ENCODE measurements around the gene SPTY2D1. TPM values are rescaled to one million over a fixed set of nuclear protein-coding genes. Genes with fewer than 3 reads are reported as not detected.

Gene SPTY2D1
- total and polyA plus RNA-seq, 4 donors = 3.0 to 11.8 (median 7.3) TPM

DNA sequence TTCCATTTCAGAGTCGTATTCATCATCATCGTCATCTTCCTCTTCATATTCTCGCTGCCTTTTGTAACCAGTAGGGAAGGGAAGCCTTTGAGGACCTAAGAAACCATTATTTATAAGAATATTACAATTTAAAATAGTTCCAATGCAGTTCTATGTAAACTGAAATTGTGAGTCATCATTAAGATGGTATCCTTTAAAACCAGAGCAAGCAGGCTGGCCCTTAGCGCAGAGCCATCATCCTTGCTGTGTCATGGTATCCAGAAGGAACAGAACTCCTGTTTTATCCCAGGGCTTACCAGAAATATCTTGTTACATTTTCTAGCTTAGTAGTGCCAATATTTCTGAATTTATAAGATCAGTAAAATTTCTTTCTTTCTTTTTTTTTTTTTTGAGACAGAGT, 21.7 kb downstream of the SPTY2D1 start:
- Histone ChIP-seq H3K9ac (ENCODE audit: low read depth in 1 of 2, low read length in 2 of 2) (no peak overlapping the region), H3K27me3 (ENCODE audit: control insufficient read depth in 4 of 4, insufficient read depth in 4 of 4, low read length in 3 of 4) (no peaks in the 10 kb centered on the region), H3K27ac (ENCODE audit: low read depth in 1 of 2, low read length in 2 of 2) (no peak overlapping the region), H3K9me3 (ENCODE audit: control insufficient read depth in 4 of 4, low read length in 3 of 4) (no peaks in the 10 kb centered on the region), H3K36me3 (ENCODE audit: control insufficient read depth in 4 of 4, insufficient read depth in 3 of 4, low read depth in 1 of 4, low read length in 3 of 4) (peaks cover 13 to 61% (median 32%) of the 10 kb centered on the region in 4 donors), H3K4me1 (ENCODE audit: control insufficient read depth in 4 of 4, insufficient read depth in 4 of 4, low read length in 3 of 4) (peaks cover 0 to 2% (median 0%) of the 10 kb centered on the region in 4 donors), H3K4me3 (ENCODE audit: low read depth in 1 of 3, low read length in 3 of 3) (no peak overlapping the region)
- TF ChIP-seq FOXA2 (IDR thresholded peaks at IDR 0.05) = no peak
- no peak for TF ChIP-seq YY1 (IDR thresholded peaks at IDR 0.05)
- TF ChIP-seq NR2F2 (IDR thresholded peaks at IDR 0.05) = no peak
- TF ChIP-seq, protein P1, sequence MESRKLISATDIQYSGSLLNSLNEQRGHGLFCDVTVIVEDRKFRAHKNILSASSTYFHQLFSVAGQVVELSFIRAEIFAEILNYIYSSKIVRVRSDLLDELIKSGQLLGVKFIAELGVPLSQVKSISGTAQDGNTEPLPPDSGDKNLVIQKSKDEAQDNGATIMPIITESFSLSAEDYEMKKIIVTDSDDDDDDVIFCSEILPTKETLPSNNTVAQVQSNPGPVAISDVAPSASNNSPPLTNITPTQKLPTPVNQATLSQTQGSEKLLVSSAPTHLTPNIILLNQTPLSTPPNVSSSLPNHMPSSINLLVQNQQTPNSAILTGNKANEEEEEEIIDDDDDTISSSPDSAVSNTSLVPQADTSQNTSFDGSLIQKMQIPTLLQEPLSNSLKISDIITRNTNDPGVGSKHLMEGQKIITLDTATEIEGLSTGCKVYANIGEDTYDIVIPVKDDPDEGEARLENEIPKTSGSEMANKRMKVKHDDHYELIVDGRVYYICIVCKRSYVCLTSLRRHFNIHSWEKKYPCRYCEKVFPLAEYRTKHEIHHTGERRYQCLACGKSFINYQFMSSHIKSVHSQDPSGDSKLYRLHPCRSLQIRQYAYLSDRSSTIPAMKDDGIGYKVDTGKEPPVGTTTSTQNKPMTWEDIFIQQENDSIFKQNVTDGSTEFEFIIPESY (IDR thresholded peaks at IDR 0.05) = no peak
- TF ChIP-seq HNF4G (IDR thresholded peaks at IDR 0.05) = no peak
- TF ChIP-seq TAF1 (conservative IDR thresholded peaks at IDR 0.05) = no peak
- TF ChIP-seq, protein P2, sequence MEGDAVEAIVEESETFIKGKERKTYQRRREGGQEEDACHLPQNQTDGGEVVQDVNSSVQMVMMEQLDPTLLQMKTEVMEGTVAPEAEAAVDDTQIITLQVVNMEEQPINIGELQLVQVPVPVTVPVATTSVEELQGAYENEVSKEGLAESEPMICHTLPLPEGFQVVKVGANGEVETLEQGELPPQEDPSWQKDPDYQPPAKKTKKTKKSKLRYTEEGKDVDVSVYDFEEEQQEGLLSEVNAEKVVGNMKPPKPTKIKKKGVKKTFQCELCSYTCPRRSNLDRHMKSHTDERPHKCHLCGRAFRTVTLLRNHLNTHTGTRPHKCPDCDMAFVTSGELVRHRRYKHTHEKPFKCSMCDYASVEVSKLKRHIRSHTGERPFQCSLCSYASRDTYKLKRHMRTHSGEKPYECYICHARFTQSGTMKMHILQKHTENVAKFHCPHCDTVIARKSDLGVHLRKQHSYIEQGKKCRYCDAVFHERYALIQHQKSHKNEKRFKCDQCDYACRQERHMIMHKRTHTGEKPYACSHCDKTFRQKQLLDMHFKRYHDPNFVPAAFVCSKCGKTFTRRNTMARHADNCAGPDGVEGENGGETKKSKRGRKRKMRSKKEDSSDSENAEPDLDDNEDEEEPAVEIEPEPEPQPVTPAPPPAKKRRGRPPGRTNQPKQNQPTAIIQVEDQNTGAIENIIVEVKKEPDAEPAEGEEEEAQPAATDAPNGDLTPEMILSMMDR (IDR thresholded peaks at IDR 0.05; ENCODE audit: low read depth, low read length, missing input control) = no peak
- TF ChIP-seq SP1 (IDR thresholded peaks at IDR 0.05) = no peak
- no peak for TF ChIP-seq EGR1 (IDR thresholded peaks at IDR 0.05; ENCODE audit: low read depth in 2 of 2)
- TF ChIP-seq, protein P3, sequence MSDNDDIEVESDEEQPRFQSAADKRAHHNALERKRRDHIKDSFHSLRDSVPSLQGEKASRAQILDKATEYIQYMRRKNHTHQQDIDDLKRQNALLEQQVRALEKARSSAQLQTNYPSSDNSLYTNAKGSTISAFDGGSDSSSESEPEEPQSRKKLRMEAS (IDR thresholded peaks at IDR 0.05) = no peak
- TF ChIP-seq JUND (IDR thresholded peaks at IDR 0.05) = no peak
- WGBS = 84% methylated on average over 4 of the region's 4 CpGs
- no peak for DNase-seq (ENCODE audit: low spot score)

DNA sequence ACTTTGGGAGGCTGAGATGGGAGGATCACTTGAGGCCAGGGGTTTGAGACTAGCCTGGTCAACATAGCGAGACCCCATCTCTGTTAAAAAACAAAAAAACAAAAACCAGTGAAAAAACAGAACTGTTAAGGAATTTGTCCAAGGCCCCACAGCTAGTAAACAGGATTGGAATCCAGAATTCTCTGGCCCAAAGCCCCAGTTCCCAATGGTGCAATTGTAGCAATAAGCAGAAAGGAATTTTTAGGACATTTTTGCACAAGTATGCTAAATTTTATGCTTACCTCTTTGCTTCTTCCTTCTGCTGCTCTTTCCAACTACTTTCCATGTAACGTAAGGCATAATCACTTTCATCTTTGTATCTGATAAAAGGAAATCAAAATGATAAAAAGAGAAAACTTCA, 22.9 kb downstream of the SPTY2D1 start:
- DNase-seq (ENCODE audit: low spot score) = no peak
- Histone ChIP-seq H3K4me3 (ENCODE audit: low read depth in 1 of 3, low read length in 3 of 3) (no peak overlapping the region), H3K27me3 (ENCODE audit: control insufficient read depth in 4 of 4, insufficient read depth in 4 of 4, low read length in 3 of 4) (no peaks in the 10 kb centered on the region), H3K9me3 (ENCODE audit: control insufficient read depth in 4 of 4, low read length in 3 of 4) (no peaks in the 10 kb centered on the region), H3K4me1 (ENCODE audit: control insufficient read depth in 4 of 4, insufficient read depth in 4 of 4, low read length in 3 of 4) (no peaks in the 10 kb centered on the region), H3K36me3 (ENCODE audit: control insufficient read depth in 4 of 4, insufficient read depth in 3 of 4, low read depth in 1 of 4, low read length in 3 of 4) (peaks cover 13 to 61% (median 34%) of the 10 kb centered on the region in 4 donors), H3K9ac (ENCODE audit: low read depth in 1 of 2, low read length in 2 of 2) (no peak overlapping the region), H3K27ac (ENCODE audit: low read depth in 1 of 2, low read length in 2 of 2) (no peak overlapping the region)
- no peak for TF ChIP-seq HNF4G (IDR thresholded peaks at IDR 0.05)
- TF ChIP-seq TAF1 (conservative IDR thresholded peaks at IDR 0.05) = no peak
- 97% methylated on average over 2 of the region's 2 CpGs for WGBS

DNA sequence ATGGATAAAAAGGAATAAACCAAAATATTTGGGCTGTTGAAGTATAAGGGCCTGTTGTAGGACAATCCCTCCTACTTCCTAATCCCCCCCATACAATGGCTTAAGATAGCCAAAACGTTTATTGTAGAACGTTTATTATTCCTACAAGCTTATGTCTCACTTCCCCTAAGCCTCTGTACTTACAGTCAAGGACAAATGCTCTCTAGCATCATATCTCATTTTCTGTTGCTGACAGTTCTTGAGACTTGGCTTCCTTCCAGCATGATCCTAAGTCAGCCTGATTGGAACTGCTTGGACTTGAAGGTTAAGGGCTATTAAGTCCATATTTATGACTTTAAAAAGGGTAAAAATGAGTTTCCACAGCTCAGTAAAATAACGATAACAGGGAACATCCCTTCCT, 25.8 kb downstream of the SPTY2D1 start:
- 74% methylated on average over 3 of the region's 3 CpGs for WGBS
- H3K36me3 ChIP-seq (ENCODE audit: control insufficient read depth in 4 of 4, insufficient read depth in 3 of 4, low read depth in 1 of 4, low read length in 3 of 4) = peaks cover 2 to 35% (median 19%) of the 10 kb centered on the region in 4 donors
- H3K27ac ChIP-seq (ENCODE audit: low read depth in 1 of 2, low read length in 2 of 2) = no peak overlapping the region
- no peaks in the 10 kb centered on the region for H3K27me3 ChIP-seq (ENCODE audit: control insufficient read depth in 4 of 4, insufficient read depth in 4 of 4, low read length in 3 of 4)
- no peak for TF ChIP-seq YY1 (IDR thresholded peaks at IDR 0.05)
- no peak for TF ChIP-seq JUND (IDR thresholded peaks at IDR 0.05)
- no peak for TF ChIP-seq TAF1 (conservative IDR thresholded peaks at IDR 0.05)
- TF ChIP-seq, protein P1 (IDR thresholded peaks at IDR 0.05) = no peak
- no peak for TF ChIP-seq SP1 (IDR thresholded peaks at IDR 0.05)
- no peak for TF ChIP-seq FOXA1 (IDR thresholded peaks at IDR 0.05)
- TF ChIP-seq, protein P4, sequence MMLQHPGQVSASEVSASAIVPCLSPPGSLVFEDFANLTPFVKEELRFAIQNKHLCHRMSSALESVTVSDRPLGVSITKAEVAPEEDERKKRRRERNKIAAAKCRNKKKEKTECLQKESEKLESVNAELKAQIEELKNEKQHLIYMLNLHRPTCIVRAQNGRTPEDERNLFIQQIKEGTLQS (IDR thresholded peaks at IDR 0.05) = no peak
- no peaks in the 10 kb centered on the region for H3K4me1 ChIP-seq (ENCODE audit: control insufficient read depth in 4 of 4, insufficient read depth in 4 of 4, low read length in 3 of 4)
- no peak overlapping the region for H3K9ac ChIP-seq (ENCODE audit: low read depth in 1 of 2, low read length in 2 of 2)
- DNase-seq (ENCODE audit: low spot score) = no peak
- H3K4me3 ChIP-seq (ENCODE audit: low read depth in 1 of 3, low read length in 3 of 3) = no peak overlapping the region
- no peaks in the 10 kb centered on the region for H3K9me3 ChIP-seq (ENCODE audit: control insufficient read depth in 4 of 4, low read length in 3 of 4)
